ENCODE data around the gene ETFBKMT.
A peak's percentile ranks its signal among the peaks of the same experiment; 100 is the strongest.
"Not testable (repeated sequence)": the region's sequence is repeated elsewhere in the genome, so short reads cannot be mapped to it uniquely, and the experiment has no call there.

Gene ETFBKMT

GRCh38 chr12:31641509-31642090 is 17.9 kb upstream of the ETFBKMT start:
- Mint-ChIP-seq H3K4me3 (no peak overlapping the region), H3K27me3 (no peaks in the 10 kb centered on the region), H3K27ac (no peak overlapping the region), H3K9me3 (no peaks in the 10 kb centered on the region), H3K36me3 (ENCODE audit: low read depth) (no peaks in the 10 kb centered on the region), H3K4me1 (ENCODE audit: low read depth) (peaks cover 20% of the 10 kb centered on the region)
- intact Hi-C loops (cut with micrococcal nuclease), result no loop called here

- no peak overlapping the region for H3K27ac Mint-ChIP-seq
- H3K4me1 Mint-ChIP-seq (ENCODE audit: low read depth), result peaks cover 19% of the 10 kb centered on the region
- intact Hi-C loops (cut with micrococcal nuclease), result no loop called here
- peaks cover 3% of the 10 kb centered on the region for H3K27me3 Mint-ChIP-seq
- H3K9me3 Mint-ChIP-seq, result no peaks in the 10 kb centered on the region
- no peak overlapping the region for H3K4me3 Mint-ChIP-seq
- no peaks in the 10 kb centered on the region for H3K36me3 Mint-ChIP-seq (ENCODE audit: low read depth)
Measured at GRCh38 chr12:31644536-31644935, 15.0 kb upstream of the ETFBKMT start.

GRCh38 chr12:31645924-31646323 is 13.6 kb upstream of the ETFBKMT start:
- peaks cover 3% of the 10 kb centered on the region for H3K27me3 Mint-ChIP-seq
- intact Hi-C loops (cut with micrococcal nuclease), result no loop called here
- peaks cover 19% of the 10 kb centered on the region for H3K4me1 Mint-ChIP-seq (ENCODE audit: low read depth)
- H3K36me3 Mint-ChIP-seq (ENCODE audit: low read depth), result no peaks in the 10 kb centered on the region
- H3K4me3 Mint-ChIP-seq, result no peak overlapping the region
- H3K9me3 Mint-ChIP-seq, result no peaks in the 10 kb centered on the region
- peak overlapping the region; percentile 79 for H3K27ac Mint-ChIP-seq

GRCh38 chr12:31647086-31647491 is 12.4 kb upstream of the ETFBKMT start:
- H3K4me1 Mint-ChIP-seq (ENCODE audit: low read depth), result peaks cover 19% of the 10 kb centered on the region
- H3K9me3 Mint-ChIP-seq, result no peaks in the 10 kb centered on the region
- peak overlapping the region; percentile 42 for H3K4me3 Mint-ChIP-seq
- peak overlapping the region; percentile 79 for H3K27ac Mint-ChIP-seq
- no peaks in the 10 kb centered on the region for H3K36me3 Mint-ChIP-seq (ENCODE audit: low read depth)
- intact Hi-C loops (cut with micrococcal nuclease), result no loop called here
- peaks cover 3% of the 10 kb centered on the region for H3K27me3 Mint-ChIP-seq

- Mint-ChIP-seq H3K27me3 (peaks cover 3% of the 10 kb centered on the region), H3K4me3 (no peak overlapping the region), H3K27ac (peak overlapping the region; percentile 3), H3K36me3 (ENCODE audit: low read depth) (no peaks in the 10 kb centered on the region), H3K9me3 (no peaks in the 10 kb centered on the region), H3K4me1 (ENCODE audit: low read depth) (peaks cover 37% of the 10 kb centered on the region)
- intact Hi-C loops (cut with micrococcal nuclease), result loop anchor here (10.0 kb wide), 1 partner anchor 1024 kb away; the partner anchor contains the start of gene DNM1L
Measured at GRCh38 chr12:31650918-31651317, 8.6 kb upstream of the ETFBKMT start.

GRCh38 chr12:31651893-31652521 is 7.5 kb upstream of the ETFBKMT start:
- H3K4me1 Mint-ChIP-seq (ENCODE audit: low read depth), result peaks cover 33% of the 10 kb centered on the region
- no peak overlapping the region for H3K4me3 Mint-ChIP-seq
- H3K27ac Mint-ChIP-seq, result peak overlapping the region; percentile 91
- H3K27me3 Mint-ChIP-seq, result peaks cover under 1% of the 10 kb centered on the region
- intact Hi-C loops (cut with micrococcal nuclease), result loop anchor here (10.0 kb wide), 1 partner anchor 1023 kb away; the partner anchor contains the start of gene DNM1L
- no peaks in the 10 kb centered on the region for H3K9me3 Mint-ChIP-seq
- no peaks in the 10 kb centered on the region for H3K36me3 Mint-ChIP-seq (ENCODE audit: low read depth)

- intact Hi-C loops (cut with micrococcal nuclease), result loop anchor here (10.0 kb wide), 1 partner anchor 1020 kb away; the partner anchor contains the start of gene DNM1L
- Mint-ChIP-seq H3K36me3 (ENCODE audit: low read depth) (peaks cover 6% of the 10 kb centered on the region), H3K27ac (no peak overlapping the region), H3K9me3 (no peaks in the 10 kb centered on the region), H3K4me3 (no peak overlapping the region), H3K4me1 (ENCODE audit: low read depth) (peaks cover 34% of the 10 kb centered on the region), H3K27me3 (no peaks in the 10 kb centered on the region)
Measured at GRCh38 chr12:31655208-31655607, 4.3 kb upstream of the ETFBKMT start.

- Mint-ChIP-seq H3K27me3 (no peaks in the 10 kb centered on the region), H3K4me1 (ENCODE audit: low read depth) (peaks cover 34% of the 10 kb centered on the region), H3K36me3 (ENCODE audit: low read depth) (peaks cover 6% of the 10 kb centered on the region), H3K4me3 (no peak overlapping the region), H3K9me3 (no peaks in the 10 kb centered on the region), H3K27ac (no peak overlapping the region)
- intact Hi-C loops (cut with micrococcal nuclease), result loop anchor here (10.0 kb wide), 1 partner anchor 1019 kb away; the partner anchor contains the start of gene DNM1L
Measured at GRCh38 chr12:31655792-31656191, 3.7 kb upstream of the ETFBKMT start.

GRCh38 chr12:31658471-31659086 is 909 bp upstream of the ETFBKMT start:
- Mint-ChIP-seq H3K36me3 (ENCODE audit: low read depth) (peaks cover 18% of the 10 kb centered on the region), H3K4me3 (peak overlapping the region; percentile 82), H3K4me1 (ENCODE audit: low read depth) (peaks cover 32% of the 10 kb centered on the region), H3K27ac (peak overlapping the region; percentile 98), H3K9me3 (no peaks in the 10 kb centered on the region), H3K27me3 (no peaks in the 10 kb centered on the region)
- intact Hi-C loops (cut with micrococcal nuclease), result loop anchor here (10.0 kb wide), 1 partner anchor 1016 kb away; the partner anchor contains the start of gene DNM1L

GRCh38 chr12:31662176-31662849 is 2.8 kb downstream of the ETFBKMT start:
- intact Hi-C loops (cut with micrococcal nuclease), result no loop called here
- H3K36me3 Mint-ChIP-seq (ENCODE audit: low read depth), result peaks cover 27% of the 10 kb centered on the region
- peaks cover 12% of the 10 kb centered on the region for H3K9me3 Mint-ChIP-seq
- H3K4me1 Mint-ChIP-seq (ENCODE audit: low read depth), result peaks cover 19% of the 10 kb centered on the region
- H3K27me3 Mint-ChIP-seq, result no peaks in the 10 kb centered on the region
- peak overlapping the region; percentile 27 for H3K27ac Mint-ChIP-seq
- H3K4me3 Mint-ChIP-seq, result no peak overlapping the region

GRCh38 chr12:31663576-31663975 is 4.1 kb downstream of the ETFBKMT start:
- Mint-ChIP-seq H3K4me3 (no peak overlapping the region), H3K27ac (no peak overlapping the region), H3K9me3 (peaks cover 15% of the 10 kb centered on the region), H3K36me3 (ENCODE audit: low read depth) (peaks cover 28% of the 10 kb centered on the region), H3K27me3 (no peaks in the 10 kb centered on the region), H3K4me1 (ENCODE audit: low read depth) (peaks cover 15% of the 10 kb centered on the region)
- intact Hi-C loops (cut with micrococcal nuclease), result no loop called here

GRCh38 chr12:31664038-31664437 is 4.5 kb downstream of the ETFBKMT start:
- Mint-ChIP-seq H3K4me1 (ENCODE audit: low read depth) (peaks cover 13% of the 10 kb centered on the region), H3K27ac (no peak overlapping the region), H3K4me3 (no peak overlapping the region), H3K9me3 (peaks cover 19% of the 10 kb centered on the region), H3K36me3 (ENCODE audit: low read depth) (peaks cover 32% of the 10 kb centered on the region), H3K27me3 (no peaks in the 10 kb centered on the region)
- intact Hi-C loops (cut with micrococcal nuclease), result no loop called here

- Mint-ChIP-seq H3K4me3 (no peak overlapping the region), H3K36me3 (ENCODE audit: low read depth) (peaks cover 26% of the 10 kb centered on the region), H3K4me1 (ENCODE audit: low read depth) (no peaks in the 10 kb centered on the region), H3K27ac (no peak overlapping the region), H3K27me3 (no peaks in the 10 kb centered on the region), H3K9me3 (peaks cover 23% of the 10 kb centered on the region)
- intact Hi-C loops (cut with micrococcal nuclease), result no loop called here
Measured at GRCh38 chr12:31669020-31669419, 9.5 kb downstream of the ETFBKMT start.

GRCh38 chr12:31669582-31669981 is 10.1 kb downstream of the ETFBKMT start:
- intact Hi-C loops (cut with micrococcal nuclease); H3K27ac Mint-ChIP-seq; H3K4me1 Mint-ChIP-seq (ENCODE audit: low read depth); H3K27me3 Mint-ChIP-seq; H3K4me3 Mint-ChIP-seq: not testable (repeated sequence)
- Mint-ChIP-seq H3K9me3 (peaks cover 23% of the 10 kb centered on the region), H3K36me3 (ENCODE audit: low read depth) (peaks cover 26% of the 10 kb centered on the region)
